Measurements from ENCODE around the gene COBL. TPM values are rescaled to one million over a fixed set of nuclear protein-coding genes. Genes with fewer than 3 reads are reported as not detected.

COBL gene
- total RNA-seq, 1 experiment from 2014 or later, result 52.3 TPM

GRCh38 chr7:51299391-51300133, 17.0 kb downstream of the COBL start:
- no peak overlapping the region for H3K4me3 Mint-ChIP-seq
- Histone ChIP-seq H3K4ac (ENCODE audit: low read depth, low read length) (no peak overlapping the region), H3K79me2 (ENCODE audit: insufficient read depth, low read length) (no peaks in the 10 kb centered on the region; the same call in 1 of the 2 replicates), H2AK5ac (ENCODE audit: insufficient read length, low read length) (no peak overlapping the region), H3K56ac (ENCODE audit: insufficient read length, low read depth, low read length) (no peak overlapping the region), H3K4me1 (ENCODE audit: insufficient read depth, low read length) (0 out of 2 replicates have a peak, but pooled peaks cover 2% of the 10 kb centered on the region), H3T11ph (ENCODE audit: low read length) (no peak overlapping the region), H4K20me1 (ENCODE audit: control insufficient read depth, insufficient read depth, insufficient read length) (no peaks in the 10 kb centered on the region), H3K9me3 (ENCODE audit: control insufficient read depth, low read depth, low read length) (no peaks in the 10 kb centered on the region), H2BK120ac (ENCODE audit: low read depth, low read length, poor library complexity, severe bottlenecking) (no peak overlapping the region), H2BK20ac (ENCODE audit: low read depth, low read length, poor library complexity, severe bottlenecking) (no peak overlapping the region), H3K23me2 (ENCODE audit: insufficient read length, low read depth, low read length, poor library complexity, severe bottlenecking) (no peaks in the 10 kb centered on the region), H3K23ac (ENCODE audit: insufficient read length, low read depth, low read length) (no peak overlapping the region), H4K5ac (ENCODE audit: insufficient read length, low read depth, low read length) (no peak overlapping the region), H4K91ac (ENCODE audit: insufficient read length, low read depth, low read length) (no peak overlapping the region), H3K27ac (ENCODE audit: insufficient read length, low read depth, low read length) (no peak overlapping the region), H3K27me3 (ENCODE audit: insufficient read depth, low read length) (no peaks in the 10 kb centered on the region), H3K9ac (ENCODE audit: extremely low read depth, insufficient read length, low read length) (no peak overlapping the region), H2BK15ac (ENCODE audit: low read depth, low read length) (no peak overlapping the region), H4K8ac (replicated peaks; ENCODE audit: insufficient read length, low read depth, low read length) (no peak overlapping the region), H3K79me1 (ENCODE audit: insufficient read depth, low read depth, low read length, poor library complexity, severe bottlenecking) (peaks cover 2% of the 10 kb centered on the region), H3K18ac (ENCODE audit: insufficient read length, low read depth, low read length) (no peak overlapping the region), H3K4me2 (ENCODE audit: insufficient read depth, insufficient read length, low read length) (no peak overlapping the region), H2AFZ (ENCODE audit: low read length) (no peak overlapping the region), H2BK5ac (ENCODE audit: insufficient read length, low read length) (no peak overlapping the region), H2BK12ac (ENCODE audit: insufficient read length, low read depth, low read length) (no peak overlapping the region), H3K14ac (ENCODE audit: insufficient read depth, low read length) (no peak overlapping the region)
- H3K36me3 Mint-ChIP-seq (ENCODE audit: insufficient read depth in 1 of 3, low read depth in 3 of 3), result no peaks in the 10 kb centered on the region
- H3K27me3 Mint-ChIP-seq (ENCODE audit: low read depth), result no peaks in the 10 kb centered on the region
- WGBS (ENCODE audit: extremely low coverage, insufficient read length, low lambda C conversion rate), result no CpG with 5 or more reads among the region's 5 CpGs
- H3K27ac Mint-ChIP-seq, result no peak overlapping the region
- H3K9me3 Mint-ChIP-seq, result no peaks in the 10 kb centered on the region
- H3K4me1 Mint-ChIP-seq, result peaks cover 42 to 46% of the 10 kb centered on the region in 2 experiments
- no peak for DNase-seq
- TF ChIP-seq CTCF (conservative IDR thresholded peaks at IDR 0.05), result peak; percentile 45

All from H9 (cell line).